Activated T-cell treated with anti-CD3 and anti-CD28 coated beads, Interleukin-2, amount 50 U/mL, for 24 hours (primary cell): Measurements from ENCODE around the gene XKRX.

ENCODE experiments used
- DNase-seq: peaks from one replicate; pipeline ENCODE4 v3.0.0-alpha.2; 2020
- H3K27ac Mint-ChIP-seq: 2 replicates; pipeline ENCODE4 v1.8.0; 2020; ENCODE audit warnings: mild to moderate bottlenecking, mixed read lengths
- H3K27me3 Mint-ChIP-seq: 2 replicates; pipeline ENCODE4 v1.8.0; 2020; ENCODE audit warnings: mixed read lengths
- H3K36me3 Mint-ChIP-seq: 2 replicates; pipeline ENCODE4 v1.8.0; 2020; ENCODE audit warnings: low read depth, mixed read lengths
- H3K4me1 Mint-ChIP-seq: 2 replicates; pipeline ENCODE4 v1.8.0; 2020; ENCODE audit warnings: low read depth, mixed read lengths
- H3K4me3 Mint-ChIP-seq: 2 replicates; pipeline ENCODE4 v1.8.0; 2020; ENCODE audit warnings: mild to moderate bottlenecking, moderate library complexity, mixed read lengths
- H3K9me3 Mint-ChIP-seq: 2 replicates; pipeline ENCODE4 v1.8.0; 2020; ENCODE audit warnings: mixed read lengths

XKRX gene

DNA sequence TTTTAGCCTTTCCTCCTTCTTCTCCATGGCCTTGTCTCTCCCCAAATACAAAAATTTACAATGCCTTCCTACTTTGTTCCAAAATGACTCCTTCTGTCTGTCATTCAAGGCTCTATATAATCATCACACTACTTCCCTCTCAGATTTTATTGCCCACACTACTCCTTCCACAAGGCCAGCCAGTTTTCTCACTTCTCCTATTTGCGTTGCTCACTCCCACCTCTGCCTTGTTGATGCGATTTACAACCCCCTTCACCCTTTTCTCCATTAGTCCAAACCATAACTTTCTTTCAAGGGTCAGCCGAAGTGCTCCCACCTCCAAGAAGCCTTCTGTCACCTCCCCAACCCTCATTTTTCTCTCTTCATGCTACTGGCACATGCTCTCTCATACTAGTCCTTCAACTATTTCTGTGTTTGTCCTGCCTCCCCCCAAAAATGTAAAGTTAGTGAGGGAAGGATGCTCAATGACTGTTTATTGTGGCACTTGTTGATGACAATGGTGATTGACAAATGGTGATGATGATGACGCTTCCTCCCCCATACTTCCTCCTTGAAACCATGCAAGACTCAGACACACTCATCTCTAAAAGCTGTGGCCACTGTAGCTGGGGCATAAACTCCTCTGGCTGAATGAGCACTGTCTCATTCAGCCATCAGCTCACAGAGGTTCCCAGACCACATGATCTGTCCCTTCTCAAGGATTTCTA, 2.7 kb upstream of the XKRX start:
- Mint-ChIP-seq H3K9me3 (peaks cover 5% of the 10 kb centered on the region), H3K27me3 (peaks cover 24% of the 10 kb centered on the region), H3K4me1 (peaks cover 37% of the 10 kb centered on the region), H3K36me3 (no peaks in the 10 kb centered on the region), H3K4me3 (no peak overlapping the region), H3K27ac (peak overlapping the region; percentile 64)
- DNase-seq: no peak

DNA sequence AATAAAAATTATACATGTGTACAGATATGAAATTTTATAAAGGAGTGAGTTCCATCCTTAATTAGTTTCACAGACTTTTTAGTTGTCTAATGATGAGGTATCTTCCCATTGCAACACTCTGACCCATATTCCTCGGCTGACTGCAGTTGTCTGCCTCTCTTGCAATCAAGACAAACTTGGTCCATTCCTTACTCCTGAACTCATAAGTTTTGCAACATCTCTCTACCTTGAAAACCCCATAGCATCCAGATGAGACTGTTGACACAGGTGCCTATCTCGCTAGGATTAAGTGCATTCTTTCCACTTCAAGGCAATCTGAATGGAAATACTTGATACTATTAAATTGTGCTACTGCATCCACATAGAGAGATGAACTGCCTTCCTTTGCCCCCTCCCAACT, 2.3 kb downstream of the XKRX start:
- H3K36me3 Mint-ChIP-seq: no peaks in the 10 kb centered on the region
- no peak overlapping the region for H3K4me3 Mint-ChIP-seq
- peaks cover 4% of the 10 kb centered on the region for H3K9me3 Mint-ChIP-seq
- no peak for DNase-seq
- H3K4me1 Mint-ChIP-seq: peaks cover 48% of the 10 kb centered on the region
- peaks cover 16% of the 10 kb centered on the region for H3K27me3 Mint-ChIP-seq
- no peak overlapping the region for H3K27ac Mint-ChIP-seq

DNA sequence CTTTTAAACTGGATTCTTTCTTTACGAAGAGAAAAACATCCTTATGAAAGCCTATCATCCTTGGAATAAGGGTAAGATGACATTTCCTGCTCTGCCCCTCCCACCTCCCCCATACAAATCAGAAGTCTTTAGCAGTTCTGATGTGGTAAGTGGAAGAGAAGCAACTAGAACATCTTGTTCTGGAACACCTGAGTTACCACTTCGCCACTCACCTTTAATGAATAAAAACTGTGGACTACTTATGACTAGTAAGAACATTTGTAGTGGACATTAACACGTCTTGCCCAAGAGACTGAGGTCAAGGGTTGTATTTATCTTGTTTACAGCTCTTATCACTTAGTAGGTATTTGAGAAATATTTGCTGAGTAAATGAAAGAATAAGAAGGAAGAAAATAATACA, 4.3 kb downstream of the XKRX start:
- no peak for DNase-seq
- Mint-ChIP-seq H3K36me3 (no peaks in the 10 kb centered on the region), H3K27ac (no peak overlapping the region), H3K4me1 (peaks cover 39% of the 10 kb centered on the region), H3K4me3 (no peak overlapping the region), H3K27me3 (peaks cover 12% of the 10 kb centered on the region), H3K9me3 (no peaks in the 10 kb centered on the region)

DNA sequence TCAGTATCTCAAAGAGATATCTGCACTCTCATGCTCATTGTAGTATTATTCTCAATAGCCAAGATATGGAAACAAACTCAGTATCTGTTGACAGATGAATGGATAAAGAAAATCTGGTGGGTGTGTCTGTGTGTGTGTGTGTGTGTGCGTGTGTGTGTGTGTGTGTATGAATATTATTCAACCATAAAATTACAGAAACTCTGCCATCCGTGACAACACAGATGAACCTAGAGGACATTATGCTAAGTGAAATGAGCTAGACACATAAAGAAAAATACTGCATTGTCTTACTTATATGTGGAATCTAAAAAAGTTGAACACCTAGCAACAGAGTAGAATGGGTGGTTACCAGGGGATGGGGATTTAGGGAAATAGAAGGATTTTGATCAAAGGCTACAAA, 13.2 kb downstream of the XKRX start:
- no peaks in the 10 kb centered on the region for H3K36me3 Mint-ChIP-seq
- no peaks in the 10 kb centered on the region for H3K9me3 Mint-ChIP-seq
- no peak overlapping the region for H3K27ac Mint-ChIP-seq
- H3K27me3 Mint-ChIP-seq: peaks cover 4% of the 10 kb centered on the region
- no peak overlapping the region for H3K4me3 Mint-ChIP-seq
- DNase-seq: no peak
- no peaks in the 10 kb centered on the region for H3K4me1 Mint-ChIP-seq

DNA sequence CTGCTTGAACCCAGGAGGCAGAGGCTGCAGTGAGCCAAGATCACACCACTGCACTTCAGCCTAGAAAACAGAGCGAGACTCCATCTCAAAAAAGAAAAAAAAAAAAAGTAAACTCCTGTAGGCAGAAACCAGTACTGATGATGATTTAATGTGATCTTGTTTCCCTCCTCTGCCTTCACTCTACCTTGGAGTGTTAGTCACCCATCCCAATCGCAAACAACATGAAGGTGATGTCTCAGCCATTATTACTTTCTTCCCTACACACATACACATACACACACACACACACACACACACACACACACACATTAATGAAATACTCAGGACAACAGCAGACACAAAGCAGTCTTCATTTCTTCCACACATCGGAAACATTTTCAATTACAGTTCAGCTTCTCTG, 15.6 kb downstream of the XKRX start:
- Mint-ChIP-seq H3K27ac (no peak overlapping the region), H3K36me3 (no peaks in the 10 kb centered on the region), H3K27me3 (peaks cover 11% of the 10 kb centered on the region), H3K4me3 (no peak overlapping the region), H3K9me3 (no peaks in the 10 kb centered on the region), H3K4me1 (no peaks in the 10 kb centered on the region)
- no peak for DNase-seq

DNA sequence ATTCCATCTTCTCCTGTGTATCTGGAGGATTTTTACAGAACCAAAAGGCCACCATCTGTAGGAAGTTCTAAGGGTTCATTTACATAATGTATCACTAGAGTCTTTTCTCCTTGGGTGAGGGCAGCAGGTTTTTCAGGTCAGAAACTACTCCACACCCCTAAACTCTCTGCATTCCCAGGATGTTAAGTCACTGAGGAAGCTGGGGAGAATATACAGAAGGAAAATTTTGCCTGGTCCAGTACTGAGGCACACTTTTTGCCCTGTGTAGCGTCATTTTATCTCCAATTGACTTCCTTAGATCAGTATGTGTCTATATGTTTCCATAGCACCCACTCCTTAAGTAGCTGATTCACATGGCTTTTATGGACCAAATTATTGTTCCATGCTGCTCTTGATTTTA, 17.0 kb downstream of the XKRX start:
- H3K27ac Mint-ChIP-seq: no peak overlapping the region
- DNase-seq: no peak
- H3K4me3 Mint-ChIP-seq: no peak overlapping the region
- H3K27me3 Mint-ChIP-seq: peaks cover 16% of the 10 kb centered on the region
- no peaks in the 10 kb centered on the region for H3K9me3 Mint-ChIP-seq
- no peaks in the 10 kb centered on the region for H3K36me3 Mint-ChIP-seq
- no peaks in the 10 kb centered on the region for H3K4me1 Mint-ChIP-seq

DNA sequence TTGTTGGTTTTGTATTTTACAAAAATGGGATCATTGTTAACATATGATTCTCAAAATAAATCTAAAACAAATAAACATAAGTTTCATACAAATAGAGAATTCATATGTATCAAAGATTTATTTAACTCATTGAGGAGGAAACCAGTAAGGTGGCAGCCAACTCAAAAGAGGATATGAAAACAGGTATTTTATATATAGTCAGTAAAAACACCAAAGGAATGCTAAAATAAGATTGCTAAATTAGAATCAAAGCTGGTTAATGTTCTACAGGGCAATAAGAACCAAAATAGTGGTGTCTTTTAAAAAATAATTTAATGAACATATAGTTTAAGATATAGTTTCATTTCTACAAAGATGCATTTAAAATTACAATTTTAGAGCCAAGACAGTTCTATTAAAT, 23.1 kb downstream of the XKRX start:
- H3K9me3 Mint-ChIP-seq: no peaks in the 10 kb centered on the region
- no peak overlapping the region for H3K4me3 Mint-ChIP-seq
- peaks cover 21% of the 10 kb centered on the region for H3K27me3 Mint-ChIP-seq
- no peaks in the 10 kb centered on the region for H3K4me1 Mint-ChIP-seq
- H3K36me3 Mint-ChIP-seq: no peaks in the 10 kb centered on the region
- no peak for DNase-seq
- H3K27ac Mint-ChIP-seq: no peak overlapping the region

DNA sequence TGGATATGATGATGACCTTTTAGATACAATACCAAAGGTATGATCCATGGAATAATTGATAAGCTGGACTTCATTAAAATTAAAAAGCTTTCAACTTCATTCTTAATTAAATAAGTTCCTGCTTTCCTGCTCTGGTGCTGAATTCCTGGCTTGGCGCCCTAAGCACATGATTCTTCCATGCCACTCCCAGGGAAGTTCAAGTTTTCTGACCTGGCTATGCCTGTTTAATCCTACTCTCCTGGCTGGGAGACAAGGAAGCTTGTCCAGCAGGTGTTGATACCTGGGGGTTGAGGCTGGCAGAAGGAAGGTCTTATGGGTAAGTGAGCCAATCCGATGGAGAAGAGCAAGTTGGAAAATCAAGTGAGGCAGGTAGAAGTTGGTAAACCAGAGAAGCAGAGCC, 24.3 kb downstream of the XKRX start:
- no peak for DNase-seq
- Mint-ChIP-seq H3K4me3 (no peak overlapping the region), H3K27me3 (peaks cover 19% of the 10 kb centered on the region), H3K36me3 (no peaks in the 10 kb centered on the region), H3K27ac (no peak overlapping the region), H3K9me3 (no peaks in the 10 kb centered on the region), H3K4me1 (no peaks in the 10 kb centered on the region)

DNA sequence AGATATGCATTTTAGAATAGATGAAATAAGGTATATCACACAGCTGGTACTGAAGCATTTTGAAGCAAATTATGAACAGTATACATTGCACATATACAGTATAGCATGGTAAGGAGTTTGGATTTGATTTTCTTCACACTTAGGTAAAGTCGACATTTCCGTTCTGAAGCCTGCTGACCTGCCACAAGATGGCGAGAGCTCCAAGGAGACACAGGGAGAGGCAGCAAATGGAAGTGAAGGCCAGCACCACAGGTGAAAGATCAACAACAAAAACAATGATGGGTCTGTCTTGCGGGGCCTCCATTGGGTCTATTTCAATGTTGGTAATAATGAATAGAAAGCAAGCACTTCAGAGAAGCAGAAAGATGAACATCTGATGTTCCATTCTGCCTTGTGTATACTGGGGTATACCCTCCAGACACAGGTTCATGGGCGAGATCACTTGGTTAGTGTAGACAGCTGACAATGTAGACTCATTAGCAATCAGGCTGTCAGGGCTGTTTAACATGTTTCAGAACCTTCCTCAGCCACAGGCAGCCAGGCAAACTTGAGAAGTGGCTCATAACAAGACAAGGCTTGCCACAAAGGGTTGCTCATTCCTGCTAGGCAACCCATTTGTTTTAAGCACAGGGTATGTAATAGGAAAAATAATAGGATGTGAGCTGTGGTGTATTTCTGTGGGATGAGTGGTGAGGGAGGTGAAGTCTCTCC, 33.2 kb downstream of the XKRX start:
- H3K27me3 Mint-ChIP-seq: peaks cover 5% of the 10 kb centered on the region
- no peaks in the 10 kb centered on the region for H3K9me3 Mint-ChIP-seq
- no peaks in the 10 kb centered on the region for H3K4me1 Mint-ChIP-seq
- DNase-seq: no peak
- no peaks in the 10 kb centered on the region for H3K36me3 Mint-ChIP-seq
- no peak overlapping the region for H3K4me3 Mint-ChIP-seq
- no peak overlapping the region for H3K27ac Mint-ChIP-seq

DNA sequence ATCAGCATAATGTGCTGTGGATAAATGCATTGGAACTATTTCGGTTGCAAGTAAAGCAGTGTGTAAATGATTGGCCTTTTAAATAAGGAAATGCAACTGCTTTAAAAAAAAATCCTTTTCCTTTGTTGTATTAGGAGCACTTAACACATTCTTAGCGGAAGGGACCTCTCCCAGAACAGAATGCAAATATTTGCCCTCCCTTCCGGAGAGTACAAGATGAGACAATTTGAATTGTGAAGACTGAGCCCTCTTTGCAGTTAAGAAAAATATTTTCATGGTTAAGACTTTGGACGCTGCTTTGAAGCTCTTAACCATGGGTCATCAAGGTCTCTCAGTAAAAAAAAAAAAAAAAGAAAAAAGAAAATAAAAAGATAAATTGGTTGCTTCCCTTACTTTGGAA, 45.1 kb downstream of the XKRX start:
- peaks cover 3% of the 10 kb centered on the region for H3K4me1 Mint-ChIP-seq
- DNase-seq: no peak
- no peak overlapping the region for H3K27ac Mint-ChIP-seq
- peaks cover 39% of the 10 kb centered on the region for H3K27me3 Mint-ChIP-seq
- no peaks in the 10 kb centered on the region for H3K9me3 Mint-ChIP-seq
- H3K4me3 Mint-ChIP-seq: no peak overlapping the region
- H3K36me3 Mint-ChIP-seq: no peaks in the 10 kb centered on the region

DNA sequence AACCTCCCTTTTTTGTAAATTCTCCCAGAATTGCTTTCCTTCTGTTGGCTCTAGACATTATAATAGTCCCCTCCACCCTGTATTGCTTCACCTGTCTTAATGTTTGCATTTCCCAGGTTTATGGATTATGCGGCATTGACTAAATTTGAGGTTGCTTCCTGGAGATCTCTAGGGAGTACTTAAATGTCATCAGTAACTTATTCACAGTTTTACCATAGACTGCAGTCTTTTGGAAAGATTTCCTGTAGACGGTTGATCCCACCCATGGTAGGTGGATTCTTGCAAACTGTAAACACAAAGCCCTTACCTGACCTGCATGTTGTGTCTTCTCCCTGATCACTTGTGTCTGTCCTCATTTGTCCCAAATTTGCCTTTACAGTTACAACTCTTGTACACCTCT, 48.3 kb downstream of the XKRX start:
- Mint-ChIP-seq H3K27me3 (peaks cover 28% of the 10 kb centered on the region), H3K9me3 (no peaks in the 10 kb centered on the region), H3K4me1 (peaks cover 3% of the 10 kb centered on the region), H3K36me3 (no peaks in the 10 kb centered on the region), H3K4me3 (no peak overlapping the region), H3K27ac (no peak overlapping the region)
- DNase-seq: no peak

DNA sequence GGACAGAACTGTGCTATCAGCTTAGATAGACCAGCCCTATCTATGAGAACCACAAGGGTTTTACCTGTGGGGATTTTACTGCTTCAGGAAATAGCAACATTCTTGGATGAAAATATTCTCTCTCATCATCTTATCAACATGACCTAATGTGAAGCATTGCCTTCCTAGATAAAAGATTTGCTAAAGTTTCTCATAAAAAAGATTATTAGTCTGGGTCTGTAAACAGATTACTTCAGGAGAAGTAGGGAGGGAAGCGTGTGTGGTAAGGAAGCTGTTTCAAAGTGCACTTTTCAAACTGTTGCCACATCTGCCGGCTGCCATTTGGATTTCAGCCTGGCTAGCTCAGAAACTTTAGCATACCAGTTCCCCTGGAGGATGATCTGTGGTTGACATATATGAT, 54.4 kb downstream of the XKRX start, which contains the start of gene NOX1:
Gene NOX1 (minus strand): TSS at position 35 of the 400 bp plus-strand sequence. CDS start 220 bp downstream, outside the sequence.
- Mint-ChIP-seq H3K27ac (no peak within 1 kb of the TSS), H3K4me1 (no peaks in the 10 kb centered on the region), H3K9me3 (no peaks in the 10 kb centered on the region), H3K4me3 (no peak within 1 kb of the TSS), H3K36me3 (no peaks in the 10 kb centered on the region), H3K27me3 (peaks cover 27% of the 10 kb centered on the region)
- no peak for DNase-seq

DNA sequence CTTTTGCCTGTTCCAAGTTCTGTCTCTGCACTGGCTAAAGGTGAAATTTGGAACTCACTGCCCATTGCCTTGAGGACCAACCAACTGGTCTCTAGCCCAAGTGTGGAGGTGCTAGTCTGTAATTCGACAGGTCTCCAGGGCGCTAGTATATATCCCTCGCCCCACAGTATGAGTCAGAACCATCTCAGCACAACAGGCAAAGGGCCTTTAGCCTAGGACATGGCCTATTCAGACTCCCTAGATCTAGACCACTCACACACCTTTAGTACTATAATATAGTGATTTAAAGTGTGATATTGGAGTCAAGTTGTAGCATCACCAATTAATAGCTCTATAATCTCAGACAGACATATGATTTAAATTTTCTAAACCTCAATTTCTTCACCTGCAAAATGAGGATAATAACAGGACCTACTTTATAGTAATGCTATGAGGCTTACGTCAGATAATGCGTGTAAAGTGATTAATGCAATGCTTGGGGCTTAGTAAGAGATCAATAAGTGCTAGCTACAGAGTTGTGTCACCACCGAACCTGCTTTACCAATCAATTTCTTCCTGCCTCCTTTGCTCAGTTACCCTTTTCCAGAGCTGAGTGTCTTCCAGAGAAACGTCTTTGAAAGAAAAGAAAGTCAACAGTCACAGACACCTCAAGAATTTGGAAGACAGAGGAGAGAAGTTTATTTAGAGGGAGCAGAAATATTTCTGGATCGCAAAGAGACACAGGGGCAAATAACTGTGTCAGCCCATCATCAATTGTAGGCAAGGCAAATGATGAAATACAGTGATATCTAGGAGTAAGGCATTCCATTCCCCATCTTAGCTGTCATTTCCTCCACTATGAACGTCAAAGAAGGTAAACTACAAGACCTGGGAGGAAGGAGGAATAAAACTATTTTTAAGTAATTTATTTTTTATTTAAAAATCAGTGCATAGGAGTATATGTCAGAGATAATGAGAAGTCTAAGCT, 56.8 kb downstream of the XKRX start:
- DNase-seq: no peak
- Mint-ChIP-seq H3K4me3 (no peak overlapping the region), H3K27me3 (peaks cover 30% of the 10 kb centered on the region), H3K36me3 (no peaks in the 10 kb centered on the region), H3K27ac (no peak overlapping the region), H3K4me1 (no peaks in the 10 kb centered on the region), H3K9me3 (no peaks in the 10 kb centered on the region)

DNA sequence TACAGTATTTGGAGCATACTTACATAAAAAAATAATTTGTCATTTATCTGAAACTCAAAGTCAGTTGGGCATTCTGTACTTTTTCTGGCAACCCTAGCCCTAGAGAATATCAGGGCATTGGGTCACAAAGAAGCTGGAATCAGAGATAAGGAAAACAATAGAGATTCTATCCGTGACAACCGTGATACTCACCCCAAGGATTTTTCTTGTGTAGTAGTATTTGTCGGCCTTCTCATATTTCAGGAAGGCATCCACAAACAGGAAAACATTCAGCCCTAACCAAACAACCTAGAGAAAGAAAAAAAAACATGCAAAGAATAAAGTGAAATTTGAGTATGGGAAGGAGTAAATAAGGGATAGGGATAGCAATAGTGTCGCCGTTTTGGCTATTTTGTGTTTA, 58.2 kb downstream of the XKRX start:
- DNase-seq: no peak

More for the DNA sequence above, 58.2 kb downstream of the XKRX start:
- Mint-ChIP-seq H3K9me3 (no peaks in the 10 kb centered on the region), H3K36me3 (no peaks in the 10 kb centered on the region), H3K4me3 (no peak overlapping the region), H3K4me1 (no peaks in the 10 kb centered on the region), H3K27me3 (peaks cover 32% of the 10 kb centered on the region), H3K27ac (no peak overlapping the region)
